A204.1 (cell line): Measurements from ENCODE around the gene C3orf62.

Source experiments
- FAIRE-seq: peaks from 2 replicates; lab custom pipeline; 2012; peaks lifted over from hg19 to GRCh38; lab: Jason Lieb, UNC

C3orf62 gene

DNA sequence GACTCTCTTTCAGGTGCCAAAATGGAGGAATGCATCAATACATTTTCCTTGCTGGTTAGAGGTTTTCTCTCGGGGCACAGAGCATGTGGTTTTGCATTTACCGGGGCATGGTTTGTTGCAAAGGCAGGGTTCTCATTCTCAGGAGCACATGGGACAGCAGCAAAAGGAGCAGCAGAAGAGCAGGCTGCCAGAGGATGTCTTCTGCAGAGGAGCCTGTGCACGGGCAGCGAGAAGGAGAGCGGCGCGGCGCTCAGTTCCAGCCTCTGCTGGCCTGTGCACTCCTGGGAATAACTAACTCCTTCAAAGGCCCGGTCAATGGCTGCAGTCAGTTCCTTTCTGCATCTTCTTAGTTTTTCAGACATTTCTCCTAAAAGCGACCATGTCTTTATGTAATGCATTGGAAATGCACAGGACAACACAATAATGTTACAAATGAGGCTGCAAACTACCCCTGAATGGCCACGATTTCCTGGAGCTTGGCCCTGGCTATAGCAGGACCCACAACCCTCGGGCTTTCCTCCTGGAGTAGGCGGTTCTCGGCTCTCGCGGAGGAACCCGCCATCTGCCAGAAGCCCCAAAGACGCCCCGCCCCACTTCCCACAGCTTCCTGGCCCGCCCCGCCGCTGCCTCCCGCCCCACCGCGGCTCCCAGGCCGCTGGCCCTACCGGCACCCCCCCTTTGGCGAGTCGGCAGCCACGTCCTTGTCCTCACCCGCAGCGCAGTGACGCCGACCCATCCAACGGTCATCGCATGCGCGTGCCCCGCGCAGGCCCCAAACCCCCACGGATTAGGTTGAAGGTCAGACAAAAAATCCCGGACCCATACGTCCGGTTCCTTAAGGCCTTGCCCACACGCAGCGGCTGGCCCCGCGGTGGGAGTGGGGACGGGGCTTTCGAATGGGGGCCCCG is at the start of gene C3orf62:
TSS of gene C3orf62 (minus strand) at position 758 of the 908 bp plus-strand sequence. CDS start at position 398, 360 bp downstream.
- no peak for FAIRE-seq

DNA sequence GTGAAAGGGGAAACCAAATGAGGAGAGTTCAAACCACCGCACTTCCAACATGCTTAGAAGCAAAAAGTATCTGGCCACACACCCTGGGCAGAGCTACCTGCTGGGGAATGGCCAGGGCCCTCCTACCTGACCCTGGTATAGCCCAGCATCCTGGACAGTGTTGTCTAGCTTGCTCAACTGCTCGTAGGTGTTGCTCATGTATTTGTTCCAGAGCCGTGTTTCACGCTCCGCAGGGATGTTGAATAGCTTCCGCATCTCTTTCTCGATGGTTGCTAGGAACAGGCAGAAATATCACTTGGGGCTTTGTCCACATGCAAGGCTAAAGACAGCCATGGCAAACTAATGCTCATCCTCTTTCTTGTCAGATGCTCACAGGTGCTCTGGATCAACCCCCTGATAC is 47.7 kb upstream of the C3orf62 start:
- no peak for FAIRE-seq

DNA sequence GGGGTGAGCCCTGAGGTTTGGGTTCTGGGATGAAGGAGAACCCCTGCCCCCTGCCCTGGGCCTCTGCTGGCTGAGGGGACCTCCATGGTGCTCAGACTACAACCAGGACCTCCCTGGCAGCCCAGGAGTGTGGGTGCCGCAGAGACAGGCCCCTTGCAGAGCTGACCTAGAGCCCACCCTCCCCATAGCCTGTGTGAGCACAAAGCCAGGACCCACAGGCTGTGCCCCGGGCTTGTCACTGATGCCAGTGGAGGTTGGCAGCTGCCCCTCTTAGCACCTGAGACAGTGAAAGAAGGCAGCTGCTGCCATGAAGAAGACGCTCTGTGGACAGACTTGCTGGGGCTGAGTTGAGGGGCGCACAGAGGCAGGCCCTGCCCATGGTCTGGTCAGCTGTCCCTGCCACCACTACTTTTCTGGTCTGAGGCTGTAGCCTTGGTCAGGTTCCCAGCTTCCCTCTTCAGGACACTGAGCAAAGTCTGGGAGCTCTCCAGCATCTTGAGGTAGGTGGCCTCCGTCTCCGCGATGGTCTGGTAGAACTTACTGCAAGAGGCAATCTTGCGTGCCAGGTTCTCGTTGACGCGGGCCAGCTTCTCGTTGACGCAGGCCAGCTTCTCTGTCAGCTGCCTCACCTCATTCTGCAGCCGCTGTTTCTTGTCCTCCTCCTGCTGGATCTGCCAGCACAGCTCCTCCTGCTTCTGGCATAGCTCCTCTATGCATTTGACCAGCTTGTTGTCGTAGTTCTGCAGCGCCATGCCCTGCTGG is 39.8 kb upstream of the C3orf62 start:
- FAIRE-seq: no peak

DNA sequence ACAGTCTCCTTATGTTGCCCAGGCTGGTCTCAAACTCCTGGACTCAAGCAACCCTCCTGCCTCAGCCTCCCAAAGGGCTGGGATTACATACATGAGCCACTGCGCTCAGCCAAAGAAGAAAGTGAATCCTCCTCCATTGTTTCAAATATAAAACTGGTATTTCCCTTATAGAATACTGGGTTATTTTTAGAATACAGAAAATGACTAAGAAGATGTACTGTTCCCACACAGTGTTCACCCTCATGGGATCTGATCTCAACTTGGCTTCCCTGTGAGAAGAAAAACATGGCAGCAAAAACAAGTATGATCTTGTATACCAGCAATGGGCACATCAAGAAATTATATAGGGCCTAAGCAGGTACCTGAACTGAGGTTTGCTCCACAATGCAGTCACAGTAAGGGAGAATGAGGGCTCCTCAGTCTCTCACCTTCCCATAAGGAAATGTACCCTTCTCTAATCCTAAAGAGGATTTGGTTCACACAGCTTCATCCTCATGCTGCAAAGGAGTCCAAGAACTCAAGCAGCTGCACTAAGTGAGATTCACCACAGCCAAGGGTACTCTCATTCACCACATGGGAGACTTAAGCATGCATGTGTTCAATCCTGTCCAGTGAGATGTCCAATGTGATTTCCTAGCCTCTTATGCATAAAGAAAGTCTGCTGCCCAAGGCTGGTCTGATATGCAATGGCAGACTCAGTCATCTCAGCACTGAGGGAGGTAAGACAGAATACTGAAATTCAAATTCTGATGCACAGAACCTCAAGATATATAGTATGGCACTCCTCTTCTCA is 37.1 kb upstream of the C3orf62 start:
- FAIRE-seq: no peak

DNA sequence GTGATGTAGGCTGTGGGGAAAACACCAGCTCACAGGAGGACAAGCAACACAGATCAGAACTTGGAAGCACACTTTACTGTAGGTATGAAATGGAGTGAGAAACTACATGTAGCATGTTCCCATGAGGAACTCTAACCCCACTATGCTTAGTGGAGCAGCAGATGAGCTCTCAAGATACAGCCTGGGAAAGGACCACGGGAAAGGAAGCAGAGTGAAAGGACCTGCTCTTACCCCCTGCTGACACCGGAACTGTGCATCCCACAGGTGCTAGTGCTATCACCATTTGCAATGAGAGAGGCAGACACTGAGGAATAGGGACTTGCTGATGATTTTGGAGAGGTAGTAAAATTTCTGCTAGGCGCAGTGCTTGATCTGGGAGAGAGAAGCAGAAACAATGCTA is 34.3 kb upstream of the C3orf62 start:
- FAIRE-seq: no peak

DNA sequence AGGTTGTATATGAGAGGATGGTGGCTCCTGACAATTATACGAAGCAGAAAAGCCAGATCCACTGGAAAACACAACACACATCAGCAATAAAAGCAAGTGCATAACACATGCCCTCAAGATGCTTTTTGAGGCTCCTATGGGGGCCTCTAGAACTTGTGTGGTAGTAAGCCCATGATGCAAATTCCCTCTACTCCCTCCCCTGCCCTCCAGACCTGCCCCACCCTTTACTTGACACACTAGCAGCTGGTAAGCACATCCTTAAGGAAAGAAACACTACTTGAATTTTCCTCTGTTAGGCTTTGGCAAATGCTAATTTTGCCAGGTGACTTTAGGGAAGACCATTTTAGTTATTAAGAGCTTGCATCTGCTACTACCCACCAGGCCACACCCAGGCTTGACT is 33.6 kb upstream of the C3orf62 start:
- FAIRE-seq: no peak

DNA sequence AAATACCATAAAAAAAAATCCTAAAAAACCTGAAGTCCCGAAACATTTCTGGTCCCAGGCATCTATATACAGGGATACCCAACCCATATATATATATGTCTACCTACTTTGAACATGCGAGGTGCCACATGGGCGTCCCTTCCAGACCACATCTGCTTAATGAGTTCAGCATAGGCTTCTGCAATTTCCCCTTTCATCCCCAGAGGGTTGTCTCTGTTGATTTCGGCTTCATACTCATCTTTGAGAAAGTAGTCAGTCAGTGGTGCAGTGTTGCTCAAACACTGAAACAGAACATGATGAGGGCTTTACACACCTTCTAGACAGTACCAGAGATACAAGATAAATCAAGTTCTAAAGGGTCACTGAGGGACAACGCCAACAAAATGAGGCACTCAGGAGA is 28.6 kb upstream of the C3orf62 start:
- FAIRE-seq: no peak

DNA sequence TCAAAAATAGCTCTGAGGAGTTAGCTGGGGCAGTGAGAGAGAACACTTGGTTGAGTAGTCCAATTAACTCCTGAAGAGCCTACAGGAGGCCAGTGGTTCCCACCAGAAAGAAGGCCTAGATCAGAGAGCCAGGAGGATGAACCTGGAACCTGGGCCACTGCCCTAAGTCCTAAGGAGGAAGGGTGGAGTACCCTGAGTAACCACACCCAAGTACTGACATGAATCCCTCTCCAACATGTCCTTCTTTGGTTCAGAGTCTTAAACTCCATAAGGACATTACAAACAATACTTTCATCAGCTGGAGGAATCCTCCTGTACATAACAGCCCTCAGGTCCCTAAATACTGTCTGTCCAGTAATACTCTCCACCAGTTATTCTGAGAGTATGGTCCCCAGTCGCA is 25.6 kb upstream of the C3orf62 start:
- FAIRE-seq: no peak

DNA sequence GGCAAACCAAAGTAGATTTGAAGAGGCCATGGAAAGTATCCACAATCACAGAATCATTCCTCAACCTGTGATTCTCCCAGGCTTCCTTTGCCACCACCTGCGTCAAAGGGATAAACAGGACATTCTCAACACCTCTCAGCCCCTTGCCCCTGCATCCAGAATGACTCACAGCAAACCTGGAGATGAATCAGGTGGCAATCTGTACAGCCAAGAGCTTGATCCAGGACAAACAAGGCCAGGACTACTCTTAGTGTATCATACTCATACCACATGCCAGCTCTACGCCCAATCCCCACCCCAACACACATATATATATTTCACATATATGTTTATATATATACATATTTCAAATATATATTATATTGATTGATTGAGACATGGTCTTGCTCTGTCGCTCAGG is 23.6 kb upstream of the C3orf62 start:
- no peak for FAIRE-seq

DNA sequence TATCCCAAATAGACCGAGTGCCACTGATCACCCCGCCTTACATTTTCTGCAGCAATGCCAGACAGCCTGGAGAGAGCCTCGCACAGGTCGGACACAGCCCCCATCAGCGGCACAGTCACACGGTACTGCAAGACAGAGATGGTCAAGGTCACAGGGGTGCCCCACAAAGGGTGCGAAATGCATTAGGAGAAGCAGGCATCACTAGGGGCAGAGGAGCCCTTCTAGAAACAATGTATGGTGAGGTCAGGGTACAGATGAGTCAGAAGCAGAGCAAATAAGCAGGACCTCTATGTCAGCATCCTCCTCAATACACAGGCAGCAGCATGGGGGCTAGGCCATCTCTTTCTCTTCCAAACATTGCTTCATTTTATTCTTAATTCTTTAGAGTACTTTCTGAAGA is 21.5 kb upstream of the C3orf62 start:
- no peak for FAIRE-seq

DNA sequence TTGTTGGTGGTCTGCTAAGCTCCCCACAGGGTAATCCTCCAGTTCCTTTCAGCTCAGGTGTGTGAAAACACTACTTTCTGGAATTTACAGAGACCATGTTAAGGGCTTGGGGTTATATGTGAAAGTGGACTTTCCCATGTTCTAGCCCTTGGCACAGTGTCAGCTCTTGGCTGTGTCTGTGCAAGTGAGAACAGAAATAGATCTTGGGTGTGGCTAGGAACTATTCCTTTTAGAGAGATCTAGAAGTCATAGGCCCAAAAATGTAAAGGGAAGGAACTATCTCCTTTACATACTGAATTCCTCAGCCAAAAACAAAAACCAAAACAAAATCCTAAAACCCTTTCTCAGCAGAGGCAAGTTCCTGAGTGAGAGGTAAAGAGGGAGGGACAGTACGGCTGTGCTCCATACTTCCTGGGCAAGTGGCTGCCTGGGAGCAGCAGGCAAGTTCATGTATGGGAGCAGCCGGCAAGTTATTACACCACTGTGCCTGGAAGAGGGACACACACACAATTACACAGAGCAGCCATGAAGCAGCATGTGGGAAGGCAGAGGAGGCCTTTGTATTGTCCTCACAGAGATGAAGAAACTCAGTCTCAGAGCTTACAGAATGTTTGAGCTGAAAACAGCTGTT is 19.9 kb upstream of the C3orf62 start:
- no peak for FAIRE-seq

DNA sequence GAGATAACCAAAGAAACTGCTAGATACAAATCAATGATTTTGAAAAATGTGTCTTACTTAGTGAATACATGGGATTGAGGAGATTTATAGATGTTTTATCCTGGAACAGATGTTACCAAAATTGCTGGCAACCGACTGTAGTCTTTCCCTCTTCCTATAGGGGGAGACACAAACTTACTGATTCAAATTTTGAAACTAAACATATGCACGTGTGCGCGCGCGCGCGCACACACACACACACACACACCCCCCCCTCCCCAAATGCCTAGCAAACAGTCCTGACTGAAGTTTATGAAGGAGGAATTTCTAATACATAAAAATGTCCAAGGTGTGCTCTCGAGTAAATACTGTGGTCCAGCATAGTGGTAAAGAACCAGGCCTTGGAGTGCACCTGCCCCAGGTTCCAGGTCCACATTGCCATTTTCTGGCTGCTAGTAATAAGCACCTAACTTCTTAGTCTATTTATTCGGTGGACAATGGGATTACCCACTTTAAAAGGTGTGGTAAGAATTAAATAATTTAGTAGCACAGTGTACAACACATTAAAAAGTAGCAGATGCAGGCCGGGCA is 18.5 kb upstream of the C3orf62 start:
- FAIRE-seq: no peak

DNA sequence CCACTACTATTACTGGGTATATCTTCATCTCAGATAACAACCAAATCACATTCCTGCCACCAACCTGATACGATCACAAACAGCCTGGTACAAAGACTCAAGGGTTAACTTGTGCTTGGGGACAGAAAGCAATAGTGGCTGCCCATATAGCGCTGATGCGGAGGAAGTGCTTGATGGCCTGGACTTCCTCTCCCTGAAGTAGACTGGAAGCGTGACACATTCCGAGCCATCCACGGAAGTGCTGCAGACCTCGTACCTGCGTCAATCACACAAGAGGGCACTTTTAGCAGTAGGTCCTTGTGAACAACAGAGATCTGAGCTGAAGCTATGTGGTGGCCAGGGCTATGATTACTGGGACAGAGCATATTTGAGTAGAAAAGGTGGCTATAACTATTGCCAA is 17.3 kb upstream of the C3orf62 start:
- FAIRE-seq: no peak

DNA sequence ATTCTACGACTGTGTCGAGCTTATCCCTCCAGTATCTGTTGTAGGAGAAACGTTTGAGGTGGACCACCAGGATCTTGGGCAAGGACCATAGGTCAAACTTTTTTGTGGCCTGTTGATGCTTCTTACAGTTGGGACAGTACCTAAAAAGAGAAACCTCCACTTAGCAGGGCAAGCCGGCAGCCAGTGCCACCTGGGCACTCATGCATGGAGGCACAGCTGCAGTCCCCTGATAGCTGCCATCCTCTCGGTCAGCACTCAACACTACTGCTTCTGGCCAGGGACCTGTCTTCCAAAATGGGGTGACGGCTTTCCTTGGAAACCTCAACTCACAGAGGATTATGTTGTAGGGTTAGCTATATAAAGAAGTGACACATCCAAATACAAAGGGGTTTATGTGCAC is 7.0 kb upstream of the C3orf62 start:
- FAIRE-seq: no peak

DNA sequence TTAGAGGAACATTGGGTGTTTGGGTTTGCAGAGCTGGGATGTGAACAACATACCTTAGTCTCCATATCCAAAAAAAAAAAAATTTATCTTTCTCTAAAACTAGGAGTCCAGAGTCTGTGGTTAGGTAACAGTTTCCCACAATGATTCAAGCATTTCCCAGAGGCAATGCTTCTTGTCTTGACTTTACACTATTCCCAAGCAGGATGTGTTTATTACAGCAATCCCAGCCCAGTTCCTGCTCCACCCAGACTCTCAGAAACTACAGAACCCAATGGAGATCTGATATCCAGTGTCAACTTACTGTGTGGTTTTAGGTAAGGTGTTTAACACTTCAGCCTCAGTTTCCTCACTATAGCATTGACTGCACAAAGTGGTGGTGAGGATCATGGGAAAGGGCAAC is 2.3 kb upstream of the C3orf62 start:
- no peak for FAIRE-seq

DNA sequence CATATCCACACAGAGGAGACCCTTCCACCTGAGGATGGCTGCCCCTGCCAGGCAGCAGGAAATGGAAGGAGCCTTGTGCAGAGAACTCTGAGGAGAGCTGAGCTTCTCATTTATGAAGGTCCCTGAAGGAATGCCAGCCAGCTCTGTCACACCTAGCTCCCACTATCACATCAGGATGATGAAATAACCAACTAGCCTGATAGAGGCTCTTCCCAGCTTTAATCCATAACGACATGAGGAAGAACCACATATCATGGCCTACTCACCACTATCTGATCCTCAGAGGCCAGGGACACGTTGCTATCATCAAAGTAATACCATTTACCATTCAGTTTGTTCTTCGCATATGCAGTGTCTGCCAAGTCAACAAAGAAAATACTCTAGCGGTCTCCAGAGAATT is 1.5 kb upstream of the C3orf62 start:
- FAIRE-seq: no peak

DNA sequence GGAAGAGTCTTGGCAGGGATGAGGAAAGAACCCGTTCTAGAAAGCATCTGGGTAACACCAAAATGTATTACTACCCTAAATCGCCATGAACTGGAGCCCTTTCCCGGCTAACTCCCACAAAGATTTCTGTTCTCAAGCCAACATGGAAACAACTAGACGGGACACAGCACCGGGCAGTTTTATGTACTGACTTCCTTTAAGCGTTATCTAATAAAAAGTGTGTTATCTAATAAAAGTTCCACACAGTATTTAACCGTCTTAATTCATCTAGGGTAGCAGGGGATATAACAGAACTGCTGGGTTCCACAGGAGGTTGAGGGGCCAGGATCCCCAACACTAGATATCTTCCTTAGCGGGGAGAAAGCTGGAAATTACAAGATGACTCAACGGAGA is 347 bp upstream of the C3orf62 start:
- no peak for FAIRE-seq

DNA sequence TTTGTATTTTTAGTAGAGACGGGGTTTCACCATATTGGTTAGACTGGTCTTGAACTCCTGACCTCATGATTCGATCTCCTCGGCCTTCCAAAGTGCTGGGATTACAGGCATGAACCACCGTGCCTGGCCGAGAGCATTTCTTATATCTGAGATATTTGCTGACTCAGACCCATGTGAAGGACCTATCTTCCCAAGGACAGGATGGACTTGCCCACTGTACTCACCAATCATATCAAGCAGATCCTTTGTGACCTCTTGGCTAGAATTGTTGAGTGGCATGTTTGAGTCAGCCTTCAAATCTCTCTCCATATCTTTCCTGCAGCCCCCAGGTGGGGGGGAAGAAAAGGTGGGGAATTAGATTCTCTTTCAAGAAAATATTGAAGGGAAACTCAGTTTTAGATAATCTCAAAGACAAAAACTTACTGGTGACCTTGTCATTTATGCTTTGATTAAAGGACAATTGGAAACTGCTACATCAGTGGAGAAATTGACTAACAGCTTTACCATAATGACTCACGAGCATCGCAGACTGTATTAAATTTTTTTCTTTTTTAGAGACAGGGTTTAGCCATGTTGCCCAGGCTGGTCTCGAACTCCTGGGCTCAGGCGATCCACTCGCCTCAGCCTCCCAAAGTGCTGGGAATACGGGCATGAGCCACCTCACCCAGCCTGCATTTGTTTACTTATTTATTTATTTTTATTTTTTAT is 3.1 kb downstream of the C3orf62 start:
- FAIRE-seq: no peak

DNA sequence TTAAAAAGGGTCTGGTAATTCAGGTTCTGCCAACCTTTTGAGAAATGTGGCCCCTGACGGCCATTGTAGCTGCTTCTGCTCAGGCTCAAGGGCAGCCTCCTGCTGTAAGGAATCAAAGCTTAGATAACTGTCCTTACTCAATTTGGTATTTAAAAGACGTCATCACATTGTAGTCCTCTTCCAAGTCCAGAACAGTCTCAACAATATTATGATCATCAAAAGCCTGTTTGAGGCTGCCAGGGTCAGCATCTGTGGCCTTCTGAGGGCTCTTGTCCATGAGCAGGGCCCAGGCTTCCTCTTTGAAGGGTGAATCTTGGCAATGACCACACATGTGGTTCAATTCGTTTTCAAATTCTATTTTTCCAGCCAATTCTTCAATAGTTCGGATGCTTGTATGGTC is 6.0 kb downstream of the C3orf62 start:
- no peak for FAIRE-seq

DNA sequence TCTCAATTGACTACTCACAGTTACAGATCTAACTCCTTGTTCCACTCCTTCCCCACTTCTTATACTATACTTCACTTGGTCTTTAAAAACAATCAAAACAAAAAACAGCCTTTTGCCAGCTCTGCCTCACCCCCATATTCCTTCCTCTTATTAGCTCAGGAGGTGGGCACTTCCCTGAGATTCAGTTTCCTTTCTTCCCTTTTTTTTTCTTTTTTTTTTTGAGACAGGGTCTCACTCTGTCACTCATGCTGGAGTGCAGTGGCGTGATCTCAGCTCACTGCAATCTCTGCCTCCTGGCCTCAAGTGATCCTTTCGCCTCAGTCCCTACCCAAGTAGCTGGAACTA is 6.9 kb downstream of the C3orf62 start:
- FAIRE-seq: no peak

DNA sequence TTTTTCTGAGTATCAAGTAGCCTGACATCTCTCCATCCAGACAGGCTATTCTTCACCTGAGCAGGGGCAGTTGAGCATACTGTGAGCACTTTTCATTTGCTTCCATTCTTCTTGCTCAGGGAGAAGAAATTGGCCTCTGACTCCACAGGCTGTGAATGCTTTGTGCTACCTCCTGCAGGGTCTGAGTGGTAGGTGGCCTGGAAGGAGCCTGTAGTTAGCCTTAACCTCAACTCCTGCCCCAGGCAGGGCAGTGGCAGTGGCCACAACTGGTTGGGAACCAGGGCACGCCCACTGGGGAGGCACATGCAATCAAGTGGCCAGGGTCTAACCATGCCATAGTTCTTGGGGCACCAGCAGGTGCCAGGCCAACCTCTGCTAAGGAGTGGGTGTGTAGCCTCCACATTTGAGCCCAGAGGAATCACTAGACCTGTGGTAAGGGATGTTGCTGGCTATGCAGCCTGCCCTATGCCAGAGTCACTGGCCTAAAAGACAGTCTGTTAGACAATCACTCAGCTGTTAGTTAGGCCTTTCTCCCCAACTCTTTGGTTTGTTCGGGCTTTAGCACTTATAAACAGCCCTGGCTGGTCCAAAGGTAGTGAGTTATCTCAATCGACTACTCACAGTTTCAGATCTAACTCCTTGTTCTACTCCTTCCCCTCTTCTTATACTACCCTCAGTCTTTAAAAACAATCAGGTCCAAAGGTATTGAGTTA is 7.4 kb downstream of the C3orf62 start:
- FAIRE-seq: no peak
